Measurements from ENCODE around the gene SYNGAP1. TPM values are rescaled to one million over a fixed set of nuclear protein-coding genes. Genes with fewer than 3 reads are reported as not detected.
"Not testable (repeated sequence)": the region's sequence is repeated elsewhere in the genome, so short reads cannot be mapped to it uniquely, and the experiment has no call there.

SYNGAP1 gene
- 1.3 and 1.6 TPM in 2 replicates for total RNA-seq

DNA sequence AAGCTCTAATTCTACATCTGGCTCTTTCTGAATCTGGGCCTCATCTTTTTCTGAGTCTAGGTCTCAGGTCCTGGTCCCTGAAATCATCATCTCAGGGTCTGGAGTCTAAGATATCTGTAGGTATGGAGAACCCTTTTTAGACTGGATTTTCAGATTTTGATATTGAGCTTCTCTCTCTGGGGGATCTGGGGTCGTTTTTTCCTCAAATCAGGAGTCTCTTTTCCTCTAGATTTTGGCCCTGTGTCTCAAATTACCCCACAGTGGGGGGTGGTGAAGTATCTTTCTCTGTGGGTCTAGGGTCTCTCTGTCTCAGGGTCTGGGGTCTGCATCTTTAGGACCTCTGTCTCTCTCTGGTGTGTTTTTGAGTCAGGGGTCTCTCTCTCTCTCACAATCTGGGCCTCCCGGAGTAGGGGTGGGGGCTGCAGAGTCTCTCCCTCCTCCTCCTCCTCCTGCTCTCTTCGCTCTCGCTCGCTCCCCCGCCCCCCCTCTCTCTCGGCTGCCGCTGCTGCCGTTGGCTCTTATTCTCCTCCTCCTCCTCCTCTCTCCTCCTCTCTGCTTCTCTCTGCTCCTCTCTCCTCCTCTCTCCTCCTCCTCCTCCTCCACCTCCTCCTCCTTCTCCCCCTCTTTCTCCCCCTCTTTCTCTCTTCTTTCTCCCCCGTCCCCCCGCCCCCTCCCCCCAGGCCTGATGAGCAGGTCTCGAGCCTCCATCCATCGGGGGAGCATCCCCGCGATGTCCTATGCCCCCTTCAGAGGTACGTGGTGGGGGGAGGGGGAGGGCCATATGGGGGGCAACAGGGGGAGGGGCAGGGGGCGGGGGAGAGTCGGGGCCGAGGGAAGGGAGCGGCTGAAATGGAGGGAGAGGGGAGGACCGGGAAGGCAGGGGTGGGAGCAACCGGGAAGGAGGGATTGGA is at the start of gene SYNGAP1:
Gene SYNGAP1, plus strand, starts transcription at position 486 of the 911 bp plus-strand sequence. Its CDS starts 200 bp downstream, at position 686.
- no peak for DNase-seq (ENCODE audit: low read depth in 2 of 2)

DNA sequence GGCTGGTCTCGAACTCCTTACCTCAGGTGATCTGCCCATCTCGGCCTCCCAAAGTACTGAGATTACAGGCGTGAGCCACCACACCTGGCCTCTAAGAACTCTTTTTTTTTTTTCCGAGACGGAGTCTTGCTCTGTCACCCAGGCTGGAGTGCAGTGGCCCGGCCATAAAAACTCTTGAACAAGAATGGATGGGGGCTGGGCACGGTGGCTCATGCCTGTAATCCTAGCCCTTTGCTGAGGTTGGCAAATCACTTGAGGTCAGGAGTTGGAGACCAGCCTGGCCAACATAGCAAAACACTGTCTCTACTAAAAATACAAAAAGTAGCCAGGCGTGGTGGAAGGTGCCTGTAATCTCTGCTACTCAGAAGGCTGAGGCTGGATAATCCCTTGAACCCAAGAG is 48.0 kb upstream of the SYNGAP1 start:
- DNase-seq (ENCODE audit: low read depth in 2 of 2), result not testable (repeated sequence)

DNA sequence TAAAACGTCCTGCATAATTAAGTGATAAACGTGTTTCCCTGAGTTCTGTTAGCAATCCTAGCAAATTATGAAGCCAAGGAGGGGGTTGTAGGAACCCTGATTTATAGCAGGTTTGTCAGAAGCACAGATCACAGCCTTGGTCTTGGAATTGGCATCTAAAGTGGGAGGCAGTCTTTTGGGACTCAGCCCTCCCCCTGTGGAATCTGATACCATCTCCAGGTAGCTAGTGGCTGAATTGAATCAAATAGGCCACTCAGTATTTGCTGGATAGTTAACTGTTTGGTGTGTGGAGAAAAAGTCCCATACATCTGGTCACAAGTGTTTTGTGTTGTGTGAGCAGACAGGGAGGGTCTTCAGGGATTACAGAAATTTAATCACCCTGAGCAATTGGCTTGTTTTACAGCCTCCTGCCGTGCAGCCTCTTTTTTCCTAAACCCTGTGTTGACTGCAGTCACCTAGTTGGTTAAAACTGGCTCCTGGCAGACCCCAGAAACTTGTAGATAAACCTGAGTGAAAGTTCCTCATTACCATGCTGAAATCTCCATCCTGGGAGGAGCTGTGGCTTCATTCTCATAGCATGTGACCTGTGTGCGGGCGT is 47.2 kb upstream of the SYNGAP1 start:
- no peak for DNase-seq (ENCODE audit: low read depth in 2 of 2)

DNA sequence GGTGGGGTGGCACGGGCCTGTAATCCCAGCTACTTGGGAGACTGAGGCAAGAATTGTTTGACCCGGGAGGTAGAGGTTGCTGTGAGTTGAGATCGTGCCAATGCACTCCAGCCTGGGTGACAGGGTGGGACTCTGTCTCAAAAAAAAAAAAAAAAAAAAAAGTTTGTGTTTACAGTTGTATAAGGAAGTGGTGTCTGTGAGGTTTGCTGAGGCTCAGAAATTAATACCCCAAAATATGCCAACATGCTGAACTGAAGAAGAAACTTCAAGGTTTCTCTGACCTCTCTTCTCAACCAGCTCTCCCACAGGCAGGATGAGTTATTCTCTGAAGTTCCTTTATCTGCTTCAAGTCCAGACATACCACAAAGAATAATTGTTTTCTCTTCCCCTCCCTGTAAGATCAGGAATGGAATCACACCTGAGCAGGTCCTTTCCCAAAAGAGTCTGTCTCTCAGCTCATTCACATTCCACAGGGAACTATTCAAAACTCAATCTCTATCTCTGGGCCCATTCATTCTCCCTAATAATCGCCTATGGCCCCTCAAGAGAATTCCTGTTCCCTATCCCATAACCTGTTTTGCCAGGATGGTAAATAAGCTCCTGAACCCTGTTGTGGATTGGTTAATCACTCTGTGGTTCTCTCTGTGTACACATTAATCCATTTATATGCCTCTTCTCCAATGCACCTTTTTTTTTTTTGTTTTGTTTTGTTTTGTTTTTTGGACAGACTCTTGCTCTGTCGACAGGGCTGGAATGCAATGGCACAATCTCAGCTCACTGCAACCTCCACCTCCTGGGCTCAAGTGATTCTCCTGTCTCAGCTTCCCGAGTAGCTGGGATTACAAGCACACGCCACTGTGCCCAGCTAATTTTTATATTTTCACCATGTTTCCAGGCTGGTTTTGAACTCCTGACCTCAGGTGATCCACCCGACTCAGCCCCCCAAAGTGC is 45.6 kb upstream of the SYNGAP1 start:
- DNase-seq (ENCODE audit: low read depth in 2 of 2), result no peak

DNA sequence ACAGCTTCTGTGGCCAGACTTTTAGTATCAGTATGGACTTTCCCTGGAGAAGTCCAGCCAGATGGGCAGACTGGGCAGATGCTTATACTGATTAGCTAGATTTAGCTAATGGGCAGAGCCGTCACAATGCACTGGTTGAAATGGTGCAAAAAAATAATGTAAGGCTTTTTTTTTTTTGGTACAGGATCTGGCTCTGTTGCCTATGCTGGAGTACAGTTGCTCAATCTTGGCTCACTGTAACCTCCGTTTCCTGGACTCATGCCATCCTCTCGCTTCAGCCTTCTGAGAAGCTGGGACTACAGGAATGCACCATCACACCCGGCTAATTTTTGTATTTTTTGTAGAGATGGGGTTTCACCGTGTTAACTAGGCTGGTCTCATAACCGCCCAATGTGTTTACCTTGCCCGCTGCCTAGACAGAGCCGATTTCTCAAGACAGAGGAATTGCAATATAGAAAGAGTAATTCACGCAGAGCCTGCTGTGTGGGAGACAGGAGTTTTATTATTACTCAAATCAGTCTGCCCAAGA is 44.7 kb upstream of the SYNGAP1 start:
- DNase-seq (ENCODE audit: low read depth in 2 of 2), result peak; percentile 57 to 64

DNA sequence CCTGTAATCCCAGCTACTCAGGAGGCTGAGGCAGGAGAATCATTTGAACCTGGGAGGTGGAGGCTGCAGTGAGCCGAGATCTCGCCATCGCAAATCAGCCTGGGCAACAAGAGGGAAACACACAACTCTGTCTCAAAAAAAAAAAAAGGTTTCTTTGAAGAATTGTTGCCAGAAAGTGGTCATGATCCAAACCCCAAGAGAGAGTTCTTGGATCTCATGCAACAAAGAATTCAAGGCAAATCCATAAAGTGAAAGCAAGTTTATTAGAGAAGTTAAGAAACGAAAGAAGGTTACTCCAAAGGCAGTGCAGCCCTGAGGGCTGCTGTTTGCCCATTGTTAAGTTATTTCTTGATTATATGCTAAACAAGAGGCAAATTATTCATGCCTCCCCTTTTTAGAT is 42.7 kb upstream of the SYNGAP1 start:
- no peak for DNase-seq (ENCODE audit: low read depth in 2 of 2)

DNA sequence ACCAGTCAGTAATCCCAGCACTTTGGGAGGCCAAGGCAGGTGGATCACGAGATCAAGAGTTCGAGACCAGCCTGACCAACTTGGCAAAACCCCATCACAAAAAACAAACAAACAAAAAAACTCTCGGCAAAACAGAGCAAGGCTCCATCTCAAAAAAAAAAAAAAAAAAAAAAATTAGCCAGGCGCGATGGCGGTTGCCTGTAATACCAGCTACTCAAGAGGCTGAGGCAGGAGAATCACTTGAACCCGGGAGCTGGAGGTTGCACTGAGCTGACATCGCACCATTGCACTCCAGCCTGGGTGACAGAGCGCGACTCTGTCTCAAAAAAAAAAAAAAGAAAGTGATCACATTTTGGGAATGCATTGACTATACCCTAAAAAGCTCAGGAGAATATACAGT is 40.7 kb upstream of the SYNGAP1 start:
- not testable (repeated sequence) for DNase-seq (ENCODE audit: low read depth in 2 of 2)

DNA sequence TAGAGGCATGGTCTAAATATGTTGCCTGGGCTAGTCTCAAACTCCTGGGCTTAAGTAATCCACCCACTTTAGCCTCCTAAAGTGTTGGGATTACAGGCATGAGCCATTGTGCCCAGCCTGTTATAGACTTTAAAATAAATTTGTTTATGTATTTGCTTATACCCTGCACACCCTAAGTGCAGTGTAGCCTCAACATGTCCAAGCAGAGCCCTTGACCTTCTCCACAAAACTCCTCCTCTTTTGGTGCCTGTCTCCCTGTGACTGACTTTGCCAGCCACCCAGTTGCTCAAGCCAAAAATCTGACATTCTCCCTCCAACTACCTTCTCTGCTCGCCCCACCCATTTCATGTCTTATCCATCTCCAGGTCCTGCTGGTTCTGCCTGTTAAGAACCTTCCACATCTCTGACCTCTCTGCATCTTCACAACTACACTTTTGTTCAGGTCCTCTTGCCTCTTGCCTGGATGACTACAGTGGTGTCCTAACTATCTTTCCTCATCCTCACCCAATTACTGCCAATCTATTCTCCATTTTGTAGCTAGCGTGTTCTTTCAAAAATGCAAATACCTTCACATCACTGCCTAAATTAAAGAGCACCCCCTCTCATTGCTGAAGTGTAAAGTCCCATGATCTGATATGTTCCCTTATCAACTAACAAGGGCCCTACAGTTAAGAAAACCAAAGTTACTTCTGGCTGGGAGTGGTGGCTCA is 39.4 kb upstream of the SYNGAP1 start:
- DNase-seq (ENCODE audit: low read depth in 2 of 2), result no peak

DNA sequence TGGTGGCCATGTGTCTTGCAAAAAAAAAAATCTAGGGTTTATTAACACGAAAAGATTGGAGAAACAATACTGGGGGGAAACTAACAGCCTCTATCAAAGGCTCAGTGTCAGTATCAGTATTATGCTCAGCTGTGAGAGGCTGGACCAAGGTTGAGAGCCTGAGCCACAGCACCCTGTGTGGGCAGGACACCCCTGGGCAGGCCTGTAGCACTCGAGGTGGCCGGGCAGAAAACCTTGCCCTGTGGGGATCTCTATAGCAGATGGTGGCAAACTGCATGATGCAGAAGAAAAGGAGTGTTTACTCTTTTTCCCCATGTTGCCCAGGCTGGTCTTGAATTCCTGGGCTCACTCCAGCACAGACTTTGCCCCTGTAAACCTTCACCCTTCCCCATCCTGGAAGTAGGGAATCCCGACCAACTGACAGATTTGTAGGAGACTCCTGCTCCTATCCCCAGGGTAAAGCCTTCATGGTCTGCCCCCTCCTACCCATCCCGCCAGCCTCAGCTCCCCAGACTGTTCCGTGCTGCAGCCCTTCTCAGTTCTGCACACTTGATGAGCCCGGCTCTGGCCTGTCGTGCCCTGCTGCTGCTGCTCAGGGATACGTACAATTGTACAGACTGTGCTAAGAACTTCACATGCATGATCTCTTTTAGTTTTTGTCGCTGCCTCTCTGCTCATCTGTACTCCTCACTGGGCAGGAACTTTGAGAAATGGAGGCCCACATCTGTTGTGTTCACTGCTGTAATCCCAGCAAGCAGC is 36.3 kb upstream of the SYNGAP1 start:
- DNase-seq (ENCODE audit: low read depth in 2 of 2), result no peak

DNA sequence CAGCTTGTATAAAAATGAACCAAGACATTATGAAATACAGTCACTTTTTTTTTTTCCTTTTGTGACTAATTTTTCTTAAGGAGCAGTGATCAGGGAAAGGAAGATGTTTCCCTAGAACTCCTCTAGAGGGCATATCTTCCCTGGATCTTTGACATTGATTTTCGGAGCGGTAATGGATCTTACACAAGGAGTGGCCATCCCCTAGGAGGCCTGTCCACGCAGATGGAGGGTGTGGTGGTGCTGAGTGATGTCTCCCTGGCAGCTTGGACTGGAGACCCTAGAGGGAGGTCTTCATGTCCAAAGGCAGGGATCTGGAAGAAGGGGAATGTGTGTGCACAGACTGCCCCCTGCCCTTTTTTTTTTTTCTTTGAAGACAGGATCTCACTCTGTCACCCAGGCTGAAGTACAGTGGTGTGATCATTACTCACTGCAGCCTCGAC is 35.3 kb upstream of the SYNGAP1 start:
- DNase-seq (ENCODE audit: low read depth in 2 of 2), result peak in 1 of 2 donors; percentile 67

DNA sequence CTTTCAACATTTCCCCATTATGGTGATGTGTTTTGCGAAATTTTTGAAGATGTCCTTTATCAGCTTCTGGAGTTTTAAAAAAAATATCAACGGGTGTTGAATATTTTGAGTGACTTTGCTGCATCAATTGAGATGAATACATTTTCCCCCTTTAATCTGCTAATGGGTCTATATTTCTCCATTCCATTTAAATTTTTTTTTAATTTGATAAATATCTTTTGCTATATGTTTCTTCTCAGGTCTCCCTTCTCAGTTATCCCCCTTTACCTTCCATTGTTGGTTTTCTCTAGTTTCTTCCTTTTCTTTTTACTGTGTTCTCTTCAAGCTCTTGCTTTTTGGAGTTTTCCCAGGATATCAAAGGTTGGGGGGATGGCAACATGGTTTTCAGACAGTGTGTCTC is 29.7 kb upstream of the SYNGAP1 start:
- no peak for DNase-seq (ENCODE audit: low read depth in 2 of 2)

DNA sequence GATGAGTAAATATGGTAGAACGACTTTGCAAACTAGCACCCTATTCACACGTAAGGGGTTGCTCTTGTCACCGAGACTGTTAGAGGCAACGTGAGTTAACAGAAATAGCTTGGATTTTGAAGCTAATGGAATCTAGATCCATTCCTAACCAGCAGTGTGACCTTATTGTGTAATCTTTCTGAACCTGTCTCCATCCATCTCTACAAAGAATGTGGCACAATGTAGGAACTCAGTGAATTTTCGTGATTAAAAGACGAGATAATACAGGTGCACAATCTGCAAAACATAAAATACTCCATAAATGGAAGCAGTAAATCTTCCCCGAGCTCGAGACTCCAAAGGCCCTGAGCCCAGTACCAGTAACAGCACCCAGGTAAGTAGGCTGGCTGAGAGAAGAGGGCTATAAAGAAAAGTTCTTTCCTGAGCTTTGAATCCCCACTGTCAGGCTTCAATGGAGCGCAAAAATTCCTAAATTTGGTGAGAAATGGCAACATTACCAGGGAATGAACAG is 29.0 kb upstream of the SYNGAP1 start:
- no peak for DNase-seq (ENCODE audit: low read depth in 2 of 2)

DNA sequence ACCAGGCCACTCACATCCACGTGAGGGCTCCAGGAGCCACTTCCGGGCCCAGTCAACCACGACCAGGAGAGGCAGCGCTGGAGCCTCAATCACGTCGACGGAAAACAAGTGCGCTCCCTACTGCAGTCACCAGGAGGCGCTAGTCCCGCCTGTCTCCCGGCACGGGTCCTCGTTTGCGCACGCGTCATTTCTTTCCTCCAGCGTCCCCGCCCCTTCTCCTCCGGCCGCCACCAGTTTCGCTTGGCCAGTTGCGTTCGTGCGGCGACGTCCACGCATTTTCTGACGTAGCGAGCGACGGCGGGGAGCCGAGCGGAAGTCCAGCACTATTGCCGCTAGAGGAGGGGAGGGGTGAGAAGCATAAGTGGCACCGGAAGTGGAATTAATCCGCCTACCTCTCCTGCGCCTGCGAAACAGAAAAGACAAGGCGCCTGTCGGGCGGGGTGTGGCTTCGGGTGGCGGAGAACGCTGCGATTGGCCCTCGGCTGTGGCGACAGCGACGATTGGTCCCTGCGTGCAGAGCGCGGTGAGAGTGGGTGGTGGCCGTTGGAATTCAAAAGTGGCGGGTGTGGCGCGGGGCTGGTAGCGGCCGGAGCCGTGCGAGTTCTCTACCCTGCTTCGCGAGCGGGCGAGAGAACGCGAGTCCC is 28.5 kb upstream of the SYNGAP1 start, which contains the start of gene KIFC1:
Gene KIFC1, plus strand, starts transcription at position 546 of the 644 bp plus-strand sequence. CDS start 163 bp downstream, outside the sequence.
- peak; percentile 100 for DNase-seq (ENCODE audit: low read depth in 2 of 2)

DNA sequence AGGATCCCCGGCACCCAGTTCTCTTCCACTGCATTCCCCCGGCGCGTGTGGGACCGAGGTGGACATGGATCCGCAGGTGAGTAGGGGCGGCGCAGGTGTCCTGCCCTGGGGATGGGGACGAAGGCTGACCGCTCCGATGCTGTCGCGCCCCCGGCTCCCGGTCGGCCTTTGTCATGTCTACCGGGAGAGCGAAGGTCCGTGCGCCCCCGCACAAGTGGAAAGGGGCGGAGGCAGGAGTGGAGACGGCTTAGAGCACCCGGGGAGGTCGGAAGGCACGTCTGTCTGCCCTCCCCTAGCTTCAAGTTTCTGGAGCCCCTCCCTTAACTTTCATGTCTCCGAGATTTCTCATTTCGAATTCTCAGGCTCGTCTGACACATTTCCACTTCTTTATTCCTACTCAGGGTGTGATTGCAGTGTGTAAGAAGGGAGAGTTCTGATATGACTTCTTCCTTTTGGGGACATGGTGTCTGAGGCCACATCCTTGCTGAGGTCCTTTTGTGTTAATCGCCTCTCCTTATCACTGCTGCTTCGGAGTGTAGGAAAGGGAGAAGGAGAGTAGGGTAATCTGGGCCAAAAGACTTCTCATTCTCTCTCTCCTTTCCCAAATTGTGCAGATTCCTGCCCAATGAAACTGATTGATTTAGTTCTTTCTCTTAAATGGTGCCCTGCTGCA is 27.8 kb upstream of the SYNGAP1 start:
- DNase-seq (ENCODE audit: low read depth in 2 of 2), result peak in 1 of 2 donors; percentile 37

DNA sequence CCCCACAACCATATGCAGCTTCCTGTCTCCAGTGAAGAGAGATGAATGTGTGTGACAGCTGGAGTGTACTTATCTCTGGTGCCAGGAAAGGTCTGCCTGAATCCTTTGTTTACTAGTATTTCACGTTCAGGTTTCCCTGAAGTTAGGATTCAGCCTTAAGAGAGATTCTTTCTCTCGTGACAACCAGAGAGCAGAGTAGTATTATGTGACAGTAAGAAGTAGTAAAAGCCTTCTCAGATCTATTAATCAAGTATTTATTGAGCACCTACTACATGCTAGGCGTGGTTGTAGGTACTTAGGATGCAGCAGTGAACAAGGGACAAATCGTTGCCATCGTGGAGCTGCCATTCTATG is 27.3 kb upstream of the SYNGAP1 start:
- DNase-seq (ENCODE audit: low read depth in 2 of 2), result no peak

DNA sequence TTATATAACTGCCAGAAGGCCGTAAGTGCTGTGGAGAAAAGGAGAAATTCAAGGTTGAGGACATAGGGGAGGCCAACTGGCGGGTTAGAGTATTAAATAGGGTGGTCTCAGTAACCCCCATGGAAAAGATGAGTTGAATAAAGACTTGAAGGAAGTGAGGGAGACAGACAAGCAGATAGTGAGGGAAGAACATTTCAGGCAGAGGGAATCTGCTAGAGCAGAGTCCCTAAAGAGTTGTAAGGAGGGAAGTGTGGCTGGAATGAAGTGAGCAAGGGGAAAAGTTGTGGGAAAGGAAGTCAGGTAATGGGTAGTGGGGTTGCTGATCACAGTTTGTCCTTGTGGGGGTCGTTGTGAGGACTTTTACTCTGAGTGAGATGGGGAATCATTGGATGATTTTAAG is 26.9 kb upstream of the SYNGAP1 start:
- DNase-seq (ENCODE audit: low read depth in 2 of 2), result no peak

DNA sequence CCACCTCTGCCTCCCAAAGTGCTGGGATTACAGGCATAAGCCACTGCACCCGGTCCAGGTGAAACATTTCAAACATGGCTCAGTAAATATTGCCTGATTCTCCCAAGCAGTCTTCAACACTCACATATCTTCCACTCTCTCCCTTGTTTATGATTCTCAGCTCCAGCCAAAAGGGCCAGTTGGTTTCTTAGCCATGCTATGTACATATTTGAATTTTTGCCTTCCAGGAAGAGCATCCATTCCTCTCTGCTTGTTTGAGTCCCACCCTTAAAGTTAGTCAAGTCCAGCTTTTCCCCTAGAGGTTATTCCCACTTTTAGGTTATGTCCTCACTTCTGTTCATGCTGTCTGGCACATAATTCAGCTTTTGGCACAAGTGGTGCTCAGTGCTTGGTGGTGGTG is 22.3 kb upstream of the SYNGAP1 start:
- no peak for DNase-seq (ENCODE audit: low read depth in 2 of 2)

DNA sequence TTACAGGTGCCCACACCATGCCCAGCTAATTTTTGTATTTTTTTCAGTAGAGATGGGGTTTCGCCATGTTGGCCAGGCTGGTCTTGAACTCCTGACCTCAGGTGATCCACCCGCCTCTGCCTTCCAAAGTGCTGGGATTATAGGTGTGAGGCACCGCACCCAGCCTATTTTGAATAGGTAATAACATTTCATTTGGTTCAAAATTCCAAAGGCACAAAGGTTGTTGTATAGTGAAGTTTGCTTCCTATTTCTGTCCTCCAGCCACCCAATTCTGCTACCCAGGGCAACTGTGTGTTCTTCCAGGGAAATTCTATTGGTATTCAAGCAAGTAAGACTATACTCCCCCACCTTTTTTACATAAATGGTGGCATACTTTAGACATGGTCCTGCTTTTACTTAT is 21.3 kb upstream of the SYNGAP1 start:
- not testable (repeated sequence) for DNase-seq (ENCODE audit: low read depth in 2 of 2)

DNA sequence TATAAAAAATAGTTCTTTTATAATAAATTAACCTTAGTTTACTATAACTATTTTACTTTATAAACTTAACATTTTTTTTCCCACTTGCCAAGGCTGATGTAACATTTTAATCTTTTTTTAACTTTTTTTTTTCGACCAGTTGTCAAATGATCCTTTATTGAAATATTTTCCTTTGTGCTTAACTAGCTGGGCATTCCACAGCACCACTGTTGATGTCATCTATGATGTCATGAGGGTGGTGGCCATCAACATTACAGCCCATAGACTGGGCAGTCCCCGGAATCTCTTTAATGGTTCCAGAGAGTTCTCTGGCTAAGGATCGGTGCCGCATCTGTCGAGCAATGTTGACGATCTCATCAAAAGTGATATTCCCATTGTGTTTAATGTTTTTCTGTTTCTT is 20.0 kb upstream of the SYNGAP1 start:
- DNase-seq (ENCODE audit: low read depth in 2 of 2), result not testable (repeated sequence)
